HEK293T (cell line): ENCODE results near the gene NADK.

Experiments used
- ARNT ChIP-seq: fragments of 450-650 bp; IDR thresholded peaks from 2 replicates; pipeline ENCODE4 v1.6.1; 2017; ENCODE audit warnings: mild to moderate bottlenecking
- BHLHE40 ChIP-seq: fragments of 450-650 bp; IDR thresholded peaks from 2 replicates; pipeline ENCODE4 v1.6.1; 2016; ENCODE audit warnings: mild to moderate bottlenecking, moderate library complexity, borderline replicate concordance
- CTBP1 ChIP-seq: fragments of 450-650 bp; IDR thresholded peaks from 2 replicates; pipeline ENCODE4 v1.6.1; 2016; ENCODE audit warnings: borderline replicate concordance
- HDGF ChIP-seq: fragments of 450-650 bp; IDR thresholded peaks from 2 replicates; pipeline ENCODE4 v1.6.1; 2017; ENCODE audit warnings: antibody characterized with exemption, borderline replicate concordance
- LEF1 ChIP-seq: fragments of 450-650 bp; IDR thresholded peaks from 2 replicates; pipeline ENCODE4 v1.6.1; 2017; ENCODE audit warnings: mild to moderate bottlenecking, borderline replicate concordance
- NFRKB ChIP-seq: fragments of 450-650 bp; IDR thresholded peaks from 2 replicates; pipeline ENCODE4 v1.6.1; 2016; ENCODE audit warnings: mild to moderate bottlenecking, moderate library complexity
- SP1 ChIP-seq: fragments of 450-650 bp; IDR thresholded peaks from 2 replicates; pipeline ENCODE4 v1.6.1; 2017
- TARDBP ChIP-seq: fragments of 450-650 bp; IDR thresholded peaks from 2 replicates; pipeline ENCODE4 v1.6.1; 2016

GRCh38 chr1:1776672-1777582 lies 1.3 kb downstream of the NADK start:
- no peak for TF ChIP-seq BHLHE40
- TF ChIP-seq SP1: no peak
- no peak for TF ChIP-seq TARDBP
- TF ChIP-seq HDGF: no peak
- TF ChIP-seq LEF1: no peak
- TF ChIP-seq NFRKB: no peak
- TF ChIP-seq CTBP1: no peak
- TF ChIP-seq ARNT: no peak
